KMS-11 (cell line): ENCODE data around the gene POLE.

Source experiments
- H2AFZ ChIP-seq: fragments of 200-600 bp; sonication (generic); 2 replicates; pipeline ENCODE4 v1.6.1; 2016; ENCODE audit warnings: antibody characterized with exemption, mixed run types, low read depth
- H3K27ac ChIP-seq: fragments of 200-600 bp; sonication (generic); 2 replicates; pipeline ENCODE4 v1.6.1; 2016; ENCODE audit warnings: mild to moderate bottlenecking, mixed run types
- H3K27me3 ChIP-seq: fragments of 200-600 bp; sonication (generic); 2 replicates; pipeline ENCODE4 v1.6.1; 2017; ENCODE audit warnings: mild to moderate bottlenecking, low read depth, mixed run types, moderate library complexity; ENCODE audit not compliant: insufficient read depth
- H3K36me3 ChIP-seq: fragments of 200-600 bp; sonication (generic); 2 replicates; pipeline ENCODE4 v1.6.1; 2017; ENCODE audit warnings: mild to moderate bottlenecking, mixed run types; ENCODE audit not compliant: insufficient read depth
- H3K4me1 ChIP-seq: fragments of 200-600 bp; sonication (generic); 2 replicates; pipeline ENCODE4 v1.6.1; 2016; ENCODE audit warnings: mild to moderate bottlenecking, low read depth, mixed run types; ENCODE audit not compliant: poor library complexity, severe bottlenecking
- H3K4me2 ChIP-seq: fragments of 200-600 bp; sonication (generic); 2 replicates; pipeline ENCODE4 v1.7.0; 2016; ENCODE audit warnings: mild to moderate bottlenecking, mixed run types
- H3K4me3 ChIP-seq: fragments of 200-600 bp; sonication (generic); IDR thresholded peaks from 2 replicates; pipeline ENCODE4 v1.6.1; 2017; ENCODE audit warnings: low read depth, low read length, mixed read lengths; ENCODE audit not compliant: insufficient read depth
- H3K79me2 ChIP-seq: fragments of 200-600 bp; sonication (generic); 2 replicates; pipeline ENCODE4 v1.6.1; 2016; ENCODE audit warnings: low read depth, mixed run types; ENCODE audit not compliant: insufficient read depth
- H3K9ac ChIP-seq: fragments of 200-600 bp; sonication (generic); 2 replicates; pipeline ENCODE4 v1.6.1; 2016; ENCODE audit warnings: mild to moderate bottlenecking, mixed run types
- H4K20me1 ChIP-seq: fragments of 200-600 bp; sonication (generic); 2 replicates; pipeline ENCODE4 v1.6.1; 2016; ENCODE audit warnings: mild to moderate bottlenecking, mixed run types; ENCODE audit not compliant: insufficient read depth
- CTCF ChIP-seq: fragments of 200-600 bp; sonication (generic); conservative IDR thresholded peaks from 2 replicates; pipeline ENCODE4 v1.6.1; 2017; ENCODE audit warnings: low read depth, mild to moderate bottlenecking, antibody characterized with exemption, low read length, moderate library complexity, mixed read lengths

The POLE gene

GRCh38 chr12:132703641-132704040 lies 16.5 kb upstream of the POLE start:
- no peak overlapping the region for H3K4me2 ChIP-seq
- H3K79me2 ChIP-seq, result no peaks in the 10 kb centered on the region
- no peak overlapping the region for H3K4me3 ChIP-seq
- no peaks in the 10 kb centered on the region for H3K36me3 ChIP-seq
- H3K4me1 ChIP-seq, result no peaks in the 10 kb centered on the region
- no peaks in the 10 kb centered on the region for H3K27me3 ChIP-seq
- H3K9ac ChIP-seq, result no peak overlapping the region
- H4K20me1 ChIP-seq, result no peaks in the 10 kb centered on the region
- H2AFZ ChIP-seq, result no peak overlapping the region
- no peak for TF ChIP-seq CTCF
- no peak overlapping the region for H3K27ac ChIP-seq

GRCh38 chr12:132702640-132703039 lies 15.5 kb upstream of the POLE start:
- H3K79me2 ChIP-seq, result no peaks in the 10 kb centered on the region
- no peak overlapping the region for H3K27ac ChIP-seq
- no peak overlapping the region for H3K4me3 ChIP-seq
- H3K4me2 ChIP-seq, result no peak overlapping the region
- H4K20me1 ChIP-seq, result no peaks in the 10 kb centered on the region
- TF ChIP-seq CTCF, result no peak
- H3K4me1 ChIP-seq, result no peaks in the 10 kb centered on the region
- no peak overlapping the region for H3K9ac ChIP-seq
- H3K36me3 ChIP-seq, result no peaks in the 10 kb centered on the region
- H2AFZ ChIP-seq, result no peak overlapping the region
- H3K27me3 ChIP-seq, result no peaks in the 10 kb centered on the region

GRCh38 chr12:132700212-132700822 lies 13.2 kb upstream of the POLE start:
- H3K4me2 ChIP-seq, result no peak overlapping the region
- no peaks in the 10 kb centered on the region for H4K20me1 ChIP-seq
- no peak overlapping the region for H3K27ac ChIP-seq
- H3K9ac ChIP-seq, result no peak overlapping the region
- H3K4me3 ChIP-seq, result no peak overlapping the region
- H3K27me3 ChIP-seq, result no peaks in the 10 kb centered on the region
- no peaks in the 10 kb centered on the region for H3K79me2 ChIP-seq
- TF ChIP-seq CTCF, result no peak
- no peaks in the 10 kb centered on the region for H3K4me1 ChIP-seq
- H2AFZ ChIP-seq, result no peak overlapping the region
- H3K36me3 ChIP-seq, result no peaks in the 10 kb centered on the region

GRCh38 chr12:132698341-132698740 lies 11.2 kb upstream of the POLE start:
- no peak overlapping the region for H3K4me2 ChIP-seq
- no peak for TF ChIP-seq CTCF
- H3K27ac ChIP-seq, result no peak overlapping the region
- H4K20me1 ChIP-seq, result no peaks in the 10 kb centered on the region
- H2AFZ ChIP-seq, result no peak overlapping the region
- H3K36me3 ChIP-seq, result no peaks in the 10 kb centered on the region
- no peaks in the 10 kb centered on the region for H3K79me2 ChIP-seq
- H3K27me3 ChIP-seq, result no peaks in the 10 kb centered on the region
- no peaks in the 10 kb centered on the region for H3K4me1 ChIP-seq
- no peak overlapping the region for H3K9ac ChIP-seq
- H3K4me3 ChIP-seq, result no peak overlapping the region
